Hepatocyte (in vitro differentiated cells): Measurements from ENCODE around the gene SCGB1D4. TPM values are rescaled to one million over a fixed set of nuclear protein-coding genes. Genes with fewer than 3 reads are reported as not detected.

ENCODE experiments used
- DNase-seq: peaks from one replicate; pipeline ENCODE4 v3.0.0-alpha.2; 2016; ENCODE audit warnings: low spot score
- H2AFZ ChIP-seq: fragments of 200-600 bp; sonication (generic); 2 replicates; pipeline ENCODE4 v1.6.0; 2016; ENCODE audit warnings: antibody characterized with exemption, mild to moderate bottlenecking
- H3K27ac ChIP-seq: fragments of 200-600 bp; sonication (generic); 2 replicates; pipeline ENCODE4 v1.5.1; 2016; ENCODE audit warnings: mild to moderate bottlenecking
- H3K27me3 ChIP-seq: fragments of 200-600 bp; sonication (generic); 2 replicates; pipeline ENCODE4 v1.6.1; 2016
- H3K36me3 ChIP-seq: fragments of 200-600 bp; sonication (generic); replicated peaks from 2 replicates; pipeline ENCODE4 v1.5.1; 2016; ENCODE audit warnings: low read depth; ENCODE audit not compliant: insufficient read depth
- H3K4me1 ChIP-seq: fragments of 200-600 bp; sonication (generic); 2 replicates; pipeline ENCODE4 v1.5.1; 2016; ENCODE audit warnings: mild to moderate bottlenecking, moderate library complexity; ENCODE audit not compliant: insufficient read depth
- H3K4me2 ChIP-seq: fragments of 200-600 bp; sonication (generic); 2 replicates; pipeline ENCODE4 v1.6.0; 2016
- H3K4me3 ChIP-seq: fragments of 200-600 bp; sonication (generic); 2 replicates; pipeline ENCODE4 v1.5.1; 2016; ENCODE audit warnings: mild to moderate bottlenecking
- H3K79me2 ChIP-seq: fragments of 200-600 bp; sonication (generic); 2 replicates; pipeline ENCODE4 v1.6.0; 2017; ENCODE audit warnings: mild to moderate bottlenecking
- H3K9me2 ChIP-seq: fragments of 200-600 bp; sonication (generic); replicated peaks from 2 replicates; pipeline ENCODE4 v1.6.0; 2017; ENCODE audit warnings: mild to moderate bottlenecking; ENCODE audit not compliant: insufficient read depth
- H3K9me3 ChIP-seq: fragments of 200-600 bp; sonication (generic); 2 replicates; pipeline ENCODE4 v1.5.1; 2016; ENCODE audit warnings: low read depth, mild to moderate bottlenecking
- H4K20me1 ChIP-seq: fragments of 200-600 bp; sonication (generic); 2 replicates; pipeline ENCODE4 v1.6.0; 2016; ENCODE audit warnings: mild to moderate bottlenecking; ENCODE audit not compliant: insufficient read depth, poor library complexity, severe bottlenecking
- EZH2 ChIP-seq: fragments of 200-600 bp; sonication (generic); IDR thresholded peaks from 2 replicates; pipeline ENCODE4 v1.6.1; 2016; ENCODE audit warnings: antibody characterized with exemption, mild to moderate bottlenecking, borderline replicate concordance
- EZH2phosphoT487 ChIP-seq: fragments of 200-600 bp; sonication (generic); IDR thresholded peaks from one replicate; pipeline ENCODE4 v1.6.1; 2018; ENCODE audit warnings: antibody characterized with exemption, mild to moderate bottlenecking, low read depth, moderate library complexity; ENCODE audit not compliant: unreplicated experiment, severe bottlenecking
- WGBS: methylation state at CpG from one replicate; pipeline ENCODE4 v1.1.6; 2016; ENCODE audit warnings: low lambda C conversion rate; ENCODE audit errors: missing lambda C conversion rate; 5-methylcytosine and 5-hydroxymethylcytosine counted together
- polyA plus RNA-seq: library from polyadenylated mRNA; unstranded; fragments of >200 nt; fragmentation: Nextera tagmentation; extraction: Ambion mirVana; gene quantifications from 2 replicates; pipeline ENCODE4 v1.2.1, GENCODE V29; 2016
- total RNA-seq: library from RNA; depleted of rRNA; stranded (reverse); fragments of >200 nt; gene quantifications from 2 replicates; pipeline ENCODE4 v1.2.3, GENCODE V29; 2014
- TF ChIP-seq, protein P1 (sequence below): fragments of 200-600 bp; sonication (generic); IDR thresholded peaks from 2 replicates; pipeline ENCODE4 v1.5.1; 2016; ENCODE audit warnings: antibody characterized with exemption, mild to moderate bottlenecking; ENCODE audit not compliant: poor library complexity

Gene SCGB1D4
- total and polyA plus RNA-seq, 2 experiments from 2014 or later = not detected

DNA sequence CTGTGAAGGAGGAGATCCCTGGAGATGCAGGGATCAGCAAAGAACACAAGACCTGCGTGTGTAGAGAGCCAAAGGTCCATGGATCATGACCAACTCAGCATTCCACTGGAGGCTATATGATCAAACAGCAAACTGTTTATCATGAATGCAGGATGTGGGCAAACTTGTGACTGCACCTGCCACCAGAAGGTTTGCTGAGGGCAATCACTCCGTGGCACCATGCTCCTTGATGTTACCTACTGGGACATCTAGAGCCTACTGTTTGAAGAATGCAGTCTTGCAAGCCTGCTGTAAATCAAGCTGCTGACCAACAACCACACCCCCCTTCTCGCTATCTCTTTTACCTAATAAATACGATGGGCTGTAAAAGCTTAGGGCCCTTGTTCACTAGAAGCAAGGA lies 47.2 kb downstream of the SCGB1D4 start:
- Histone ChIP-seq H3K27me3 (no peaks in the 10 kb centered on the region), H3K27ac (no peak overlapping the region), H4K20me1 (no peaks in the 10 kb centered on the region), H3K4me2 (no peak overlapping the region), H3K9me3 (no peaks in the 10 kb centered on the region), H3K9me2 (no peaks in the 10 kb centered on the region), H2AFZ (no peak overlapping the region), H3K79me2 (no peaks in the 10 kb centered on the region), H3K36me3 (no peaks in the 10 kb centered on the region), H3K4me1 (no peaks in the 10 kb centered on the region), H3K4me3 (no peak overlapping the region)
- 63% methylated on average over 4 of the region's 4 CpGs for WGBS
- no peak for DNase-seq
- no peak for TF ChIP-seq EZH2
- no peak for TF ChIP-seq EZH2phosphoT487
- TF ChIP-seq, protein P1, sequence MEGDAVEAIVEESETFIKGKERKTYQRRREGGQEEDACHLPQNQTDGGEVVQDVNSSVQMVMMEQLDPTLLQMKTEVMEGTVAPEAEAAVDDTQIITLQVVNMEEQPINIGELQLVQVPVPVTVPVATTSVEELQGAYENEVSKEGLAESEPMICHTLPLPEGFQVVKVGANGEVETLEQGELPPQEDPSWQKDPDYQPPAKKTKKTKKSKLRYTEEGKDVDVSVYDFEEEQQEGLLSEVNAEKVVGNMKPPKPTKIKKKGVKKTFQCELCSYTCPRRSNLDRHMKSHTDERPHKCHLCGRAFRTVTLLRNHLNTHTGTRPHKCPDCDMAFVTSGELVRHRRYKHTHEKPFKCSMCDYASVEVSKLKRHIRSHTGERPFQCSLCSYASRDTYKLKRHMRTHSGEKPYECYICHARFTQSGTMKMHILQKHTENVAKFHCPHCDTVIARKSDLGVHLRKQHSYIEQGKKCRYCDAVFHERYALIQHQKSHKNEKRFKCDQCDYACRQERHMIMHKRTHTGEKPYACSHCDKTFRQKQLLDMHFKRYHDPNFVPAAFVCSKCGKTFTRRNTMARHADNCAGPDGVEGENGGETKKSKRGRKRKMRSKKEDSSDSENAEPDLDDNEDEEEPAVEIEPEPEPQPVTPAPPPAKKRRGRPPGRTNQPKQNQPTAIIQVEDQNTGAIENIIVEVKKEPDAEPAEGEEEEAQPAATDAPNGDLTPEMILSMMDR = no peak

Other genes with a start within 250 kb of the SCGB1D4 start
- gene INCENP, start 175.1 kb downstream of the SCGB1D4 start, total RNA-seq = 12.5 and 12.8 TPM in 2 replicates
- 2.2 TPM in 2 replicates for gene INCENP, start 175.1 kb downstream of the SCGB1D4 start, polyA plus RNA-seq
- not detected in 2 replicates for gene SCGB1D1, start 108.9 kb downstream of the SCGB1D4 start, total RNA-seq
- gene SCGB1D1, start 108.9 kb downstream of the SCGB1D4 start, polyA plus RNA-seq = not detected in 2 replicates
- gene SCGB2A1, start 90.4 kb downstream of the SCGB1D4 start, total RNA-seq = not detected in 2 replicates
- not detected in 2 replicates for gene SCGB2A1, start 90.4 kb downstream of the SCGB1D4 start, polyA plus RNA-seq
- gene SCGB1D2, start 56.8 kb downstream of the SCGB1D4 start, total RNA-seq = not detected in 2 replicates
- not detected in 2 replicates for gene SCGB1D2, start 56.8 kb downstream of the SCGB1D4 start, polyA plus RNA-seq
- not detected in 2 replicates for gene SCGB2A2, start 28.9 kb downstream of the SCGB1D4 start, total RNA-seq
- not detected in 2 replicates for gene SCGB2A2, start 28.9 kb downstream of the SCGB1D4 start, polyA plus RNA-seq
- 5.1 and 9.5 TPM in 2 replicates for gene ASRGL1, start 38.4 kb upstream of the SCGB1D4 start, total RNA-seq
- 18.6 and 20.4 TPM in 2 replicates for gene ASRGL1, start 38.4 kb upstream of the SCGB1D4 start, polyA plus RNA-seq
- not detected in 2 replicates for gene SCGB1A1, start 120.0 kb upstream of the SCGB1D4 start, total RNA-seq
- not detected in 2 replicates for gene SCGB1A1, start 120.0 kb upstream of the SCGB1D4 start, polyA plus RNA-seq
- 218 and 237 TPM in 2 replicates for gene AHNAK, start 247.7 kb upstream of the SCGB1D4 start, total RNA-seq
- 38.0 and 47.6 TPM in 2 replicates for gene AHNAK, start 247.7 kb upstream of the SCGB1D4 start, polyA plus RNA-seq